IPS DF 4.7 (cell line): ENCODE results near the gene MAPKAP1.
A peak's percentile ranks its signal among the peaks of the same experiment; 100 is the strongest.

Experiments
- DNase-seq: peaks from one replicate; pipeline ENCODE4 v3.0.0-alpha.2; 2013; ENCODE audit warnings: low spot score; ENCODE audit errors: extremely low read depth

The MAPKAP1 gene

GRCh38 chr9:125537442-125538091 lies 169.4 kb downstream of the MAPKAP1 start:
- DNase-seq: no peak

- DNase-seq: no peak
Observed at GRCh38 chr9:125536776-125537175, 170.2 kb downstream of the MAPKAP1 start.

- no peak for DNase-seq
Observed at GRCh38 chr9:125536167-125536772, 170.7 kb downstream of the MAPKAP1 start.

- DNase-seq: no peak
Observed at GRCh38 chr9:125534971-125535701, 171.9 kb downstream of the MAPKAP1 start.

- DNase-seq: no peak
Observed at GRCh38 chr9:125532812-125533594, 174.0 kb downstream of the MAPKAP1 start.

- DNase-seq: no peak
Observed at GRCh38 chr9:125532412-125532811, 174.6 kb downstream of the MAPKAP1 start.

GRCh38 chr9:125529589-125530515 lies 177.2 kb downstream of the MAPKAP1 start:
- no peak for DNase-seq

GRCh38 chr9:125529107-125529506 lies 177.9 kb downstream of the MAPKAP1 start:
- no peak for DNase-seq

GRCh38 chr9:125527471-125528002 lies 179.5 kb downstream of the MAPKAP1 start:
- DNase-seq: no peak

- no peak for DNase-seq
Observed at GRCh38 chr9:125525921-125526631, 180.9 kb downstream of the MAPKAP1 start.

GRCh38 chr9:125524583-125525355 lies 182.2 kb downstream of the MAPKAP1 start:
- DNase-seq: peak; percentile 79

- DNase-seq: no peak
Observed at GRCh38 chr9:125523681-125524080, 183.3 kb downstream of the MAPKAP1 start.

- no peak for DNase-seq
Observed at GRCh38 chr9:125522328-125522725, 184.7 kb downstream of the MAPKAP1 start.

GRCh38 chr9:125521462-125522327 lies 185.3 kb downstream of the MAPKAP1 start:
- DNase-seq: no peak

- DNase-seq: no peak
Observed at GRCh38 chr9:125519734-125520133, 187.3 kb downstream of the MAPKAP1 start.

GRCh38 chr9:125517577-125517976 lies 189.4 kb downstream of the MAPKAP1 start:
- no peak for DNase-seq

GRCh38 chr9:125515983-125516940 lies 190.7 kb downstream of the MAPKAP1 start:
- no peak for DNase-seq
